Thoracic aorta (tissue), 2 donors: Measurements from ENCODE around the gene MEIS2. TPM values are rescaled to one million over a fixed set of nuclear protein-coding genes. Genes with fewer than 3 reads are reported as not detected.

ENCODE experiments used
- ATAC-seq: fragments of 150-250 bp; one replicate; pipeline ENCODE4 v1.8.0; 2017; ENCODE audit warnings: low read depth; ENCODE audit not compliant: insufficient number of reproducible peaks, low FRiP score
- DNase-seq: peaks from one replicate; pipeline ENCODE4 v3.0.0-alpha.2; 2020; ENCODE audit warnings: low spot score
- H3K27ac ChIP-seq, 2 donors: fragments of 200-600 bp; sonication (generic); 1 replicate in 1 of 2; 2 replicates in 1 of 2; pipeline ENCODE4 v1.5.1; 2016; ENCODE audit warnings: mild to moderate bottlenecking in 2 of 2, moderate library complexity in 2 of 2
- H3K27me3 ChIP-seq: fragments of 200-600 bp; sonication (generic); replicated peaks from 2 replicates; pipeline ENCODE4 v1.6.0; 2016; ENCODE audit warnings: mild to moderate bottlenecking; ENCODE audit not compliant: insufficient read depth
- H3K36me3 ChIP-seq: fragments of 200-600 bp; sonication (generic); one replicate; pipeline ENCODE4 v1.5.1; 2016
- H3K4me1 ChIP-seq, 2 donors: fragments of 200-600 bp; sonication (generic); 1 replicate in 1 of 2; 2 replicates in 1 of 2; pipeline versions ENCODE4 v1.5.1 to v1.6.0; 2016; ENCODE audit warnings: low read depth in 2 of 2, mild to moderate bottlenecking in 1 of 2; ENCODE audit not compliant: control insufficient read depth in 1 of 2
- H3K4me3 ChIP-seq: fragments of 200-600 bp; sonication (generic); 2 replicates; pipeline ENCODE4 v1.5.1; 2016; ENCODE audit warnings: mild to moderate bottlenecking
- H3K9me3 ChIP-seq: fragments of 200-600 bp; sonication (generic); 2 replicates; pipeline ENCODE4 v1.5.1; 2016
- total RNA-seq, 2 donors: library from RNA; depleted of rRNA; stranded (reverse); fragments of >200 nt; gene quantifications; one replicate each; pipeline versions ENCODE4 v1.1.0 to v1.2.3, GENCODE V29; 2016
- TF ChIP-seq, protein P1 (sequence below): fragments of 200-600 bp; sonication (generic); IDR thresholded peaks from one replicate; pipeline ENCODE4 v1.5.1; 2019; ENCODE audit warnings: antibody characterized with exemption

Gene MEIS2
- total RNA-seq, 2 donors from 2014 or later = 46.4 to 57.2 TPM

DNA sequence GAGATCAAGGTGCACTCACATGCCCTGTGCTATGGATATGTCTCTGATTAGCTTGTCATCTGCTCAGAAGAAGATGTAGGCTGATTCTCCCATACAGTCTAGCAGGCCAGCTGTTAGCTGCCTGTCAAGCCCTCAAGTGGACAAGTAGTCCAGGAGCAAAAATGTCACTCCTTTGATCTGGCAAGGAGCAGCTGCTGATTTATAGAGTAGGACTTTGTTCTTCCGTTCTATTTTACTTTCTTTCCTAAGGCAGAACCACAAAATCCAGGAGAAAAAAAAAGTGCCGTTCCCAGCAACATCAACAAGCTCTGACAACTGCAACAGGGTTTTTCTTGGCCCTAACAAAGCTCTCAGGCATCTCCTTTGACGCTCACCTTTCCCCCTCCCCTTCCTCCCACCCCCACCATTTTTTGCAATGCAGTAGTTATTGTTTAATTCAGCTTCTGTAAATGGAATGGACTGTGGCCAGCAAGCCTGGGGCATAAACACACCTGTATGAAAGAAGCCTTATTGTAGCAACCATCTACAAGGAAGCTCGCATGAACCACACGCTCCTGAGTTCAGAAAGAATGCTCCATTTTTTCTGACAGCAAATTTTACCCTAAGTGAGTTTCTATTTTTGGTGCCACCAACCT is 196.3 kb downstream of the MEIS2 start:
- no peak for DNase-seq
- no peak for ATAC-seq

DNA sequence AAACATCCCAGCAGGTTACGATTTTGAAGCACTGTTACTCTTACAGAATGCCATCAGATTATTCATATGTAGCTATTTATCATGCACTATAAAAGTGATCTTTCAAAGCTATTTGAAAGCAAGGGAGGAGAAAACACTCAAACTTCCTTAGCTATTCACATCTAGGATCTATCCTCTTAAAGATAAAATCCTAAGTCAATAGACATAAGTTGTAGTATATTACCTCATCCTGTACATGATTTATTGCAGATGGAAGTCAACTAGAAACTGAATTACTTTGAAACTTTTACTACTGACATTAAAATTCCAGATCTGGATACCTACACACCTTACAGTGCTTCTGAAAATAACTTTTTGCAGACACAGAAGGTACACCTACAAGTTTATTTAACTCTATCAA is 197.2 kb downstream of the MEIS2 start:
- H3K4me3 ChIP-seq = no peak overlapping the region
- H3K36me3 ChIP-seq = no peaks in the 10 kb centered on the region
- TF ChIP-seq, protein P1, sequence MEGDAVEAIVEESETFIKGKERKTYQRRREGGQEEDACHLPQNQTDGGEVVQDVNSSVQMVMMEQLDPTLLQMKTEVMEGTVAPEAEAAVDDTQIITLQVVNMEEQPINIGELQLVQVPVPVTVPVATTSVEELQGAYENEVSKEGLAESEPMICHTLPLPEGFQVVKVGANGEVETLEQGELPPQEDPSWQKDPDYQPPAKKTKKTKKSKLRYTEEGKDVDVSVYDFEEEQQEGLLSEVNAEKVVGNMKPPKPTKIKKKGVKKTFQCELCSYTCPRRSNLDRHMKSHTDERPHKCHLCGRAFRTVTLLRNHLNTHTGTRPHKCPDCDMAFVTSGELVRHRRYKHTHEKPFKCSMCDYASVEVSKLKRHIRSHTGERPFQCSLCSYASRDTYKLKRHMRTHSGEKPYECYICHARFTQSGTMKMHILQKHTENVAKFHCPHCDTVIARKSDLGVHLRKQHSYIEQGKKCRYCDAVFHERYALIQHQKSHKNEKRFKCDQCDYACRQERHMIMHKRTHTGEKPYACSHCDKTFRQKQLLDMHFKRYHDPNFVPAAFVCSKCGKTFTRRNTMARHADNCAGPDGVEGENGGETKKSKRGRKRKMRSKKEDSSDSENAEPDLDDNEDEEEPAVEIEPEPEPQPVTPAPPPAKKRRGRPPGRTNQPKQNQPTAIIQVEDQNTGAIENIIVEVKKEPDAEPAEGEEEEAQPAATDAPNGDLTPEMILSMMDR = no peak
- ATAC-seq (no peak), DNase-seq (no peak)
- no peaks in the 10 kb centered on the region for H3K27me3 ChIP-seq
- H3K4me1 ChIP-seq = peaks cover 3 to 9% of the 10 kb centered on the region in 2 donors
- no peaks in the 10 kb centered on the region for H3K9me3 ChIP-seq
- H3K27ac ChIP-seq = no peak overlapping the region

More for the DNA sequence above, 196.3 kb downstream of the MEIS2 start:
- peaks cover 3 to 9% of the 10 kb centered on the region in 2 donors for H3K4me1 ChIP-seq
- H3K9me3 ChIP-seq = no peaks in the 10 kb centered on the region
- H3K36me3 ChIP-seq = no peaks in the 10 kb centered on the region
- H3K27me3 ChIP-seq = no peaks in the 10 kb centered on the region
- no peak overlapping the region for H3K4me3 ChIP-seq
- H3K27ac ChIP-seq = no peak overlapping the region
- TF ChIP-seq, protein P1 = no peak

DNA sequence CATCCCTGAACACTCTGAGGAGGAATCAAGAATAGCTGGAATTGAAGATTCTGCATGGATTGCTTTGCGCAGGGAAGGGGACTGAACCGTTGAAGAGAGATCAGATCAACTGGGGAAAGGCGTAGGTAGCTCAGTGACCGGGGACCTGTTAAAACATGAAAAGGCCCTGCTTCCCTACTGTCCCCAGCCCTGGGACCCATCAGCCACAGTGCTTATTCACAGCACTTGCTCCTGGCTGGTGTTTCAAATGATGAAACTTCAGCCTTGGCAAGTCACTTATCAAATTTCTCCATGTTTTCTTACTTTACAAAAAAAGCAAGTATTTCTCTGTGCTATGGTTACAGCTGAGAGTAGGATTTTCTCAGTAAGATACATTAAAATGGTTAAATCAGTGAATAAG is 199.3 kb downstream of the MEIS2 start:
- Histone ChIP-seq H3K4me1 (peaks cover 3 to 9% of the 10 kb centered on the region in 2 donors), H3K27ac (no peak overlapping the region), H3K9me3 (no peaks in the 10 kb centered on the region), H3K4me3 (no peak overlapping the region), H3K36me3 (no peaks in the 10 kb centered on the region), H3K27me3 (no peaks in the 10 kb centered on the region)
- TF ChIP-seq, protein P1 = no peak
- DNase-seq = no peak
- ATAC-seq = no peak

DNA sequence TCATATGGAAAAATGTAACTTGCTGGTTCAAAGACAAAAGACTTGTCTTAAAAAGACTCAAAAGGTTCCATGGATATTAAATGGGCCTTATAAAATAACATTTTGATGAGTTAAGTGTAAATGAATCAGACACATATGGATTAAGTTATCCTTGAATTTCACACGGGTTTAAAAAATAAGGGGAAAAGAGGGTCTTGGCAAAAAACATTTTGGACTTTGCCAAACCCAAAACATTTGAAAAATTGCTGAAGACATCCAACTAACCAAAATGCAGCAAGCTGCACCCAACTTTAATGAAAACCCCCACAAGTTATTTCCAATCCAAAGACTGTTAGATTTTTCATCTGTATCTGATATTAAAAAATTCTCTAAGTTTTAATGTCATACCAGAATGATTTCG is 200.7 kb downstream of the MEIS2 start:
- no peak overlapping the region for H3K4me3 ChIP-seq
- no peaks in the 10 kb centered on the region for H3K36me3 ChIP-seq
- DNase-seq (no peak), ATAC-seq (no peak)
- no peak overlapping the region for H3K27ac ChIP-seq
- H3K4me1 ChIP-seq = peaks cover 3 to 9% of the 10 kb centered on the region in 2 donors
- TF ChIP-seq, protein P1 = no peak
- no peaks in the 10 kb centered on the region for H3K27me3 ChIP-seq
- H3K9me3 ChIP-seq = no peaks in the 10 kb centered on the region

DNA sequence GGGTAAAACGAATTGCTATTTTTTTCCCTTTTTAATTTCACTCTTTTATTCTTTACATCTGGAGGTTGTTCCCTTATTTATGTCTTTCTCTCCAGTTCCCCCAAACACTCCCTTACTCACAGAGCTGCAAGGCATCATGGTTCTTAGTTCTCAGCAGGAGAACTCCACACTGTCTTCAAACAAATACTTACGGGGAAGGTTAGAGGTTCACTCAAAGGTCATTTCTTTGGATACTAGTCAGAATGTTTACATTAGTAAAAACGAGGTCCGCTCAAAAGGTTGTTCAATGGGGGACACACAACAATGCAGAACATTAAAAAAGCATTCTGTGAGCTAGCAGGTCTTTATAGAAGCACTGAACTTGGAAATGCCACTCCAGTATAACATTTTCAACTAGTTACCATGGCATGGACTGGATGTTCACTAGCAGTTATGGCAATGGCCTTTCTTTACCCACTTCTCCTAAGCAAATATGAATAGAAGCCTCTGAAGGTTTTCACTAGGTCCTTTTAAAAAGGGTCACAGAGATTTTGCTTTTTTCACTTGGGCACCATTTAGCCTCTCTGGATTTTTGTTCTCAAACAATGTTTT is 201.7 kb downstream of the MEIS2 start:
- Histone ChIP-seq H3K36me3 (no peaks in the 10 kb centered on the region), H3K4me3 (no peak overlapping the region), H3K9me3 (no peaks in the 10 kb centered on the region), H3K27ac (no peak overlapping the region), H3K4me1 (peaks cover 0 to 4% of the 10 kb centered on the region in 2 donors), H3K27me3 (no peaks in the 10 kb centered on the region)
- DNase-seq = no peak
- ATAC-seq = no peak
- TF ChIP-seq, protein P1 = no peak
